Esophagus squamous epithelium (tissue), 4 donors: ENCODE data around the gene DYNC1I1.

Experiments
- POLR2A ChIP-seq, 4 donors: fragments of 450-650 bp; IDR thresholded peaks; one replicate each; pipeline ENCODE4 v1.6.1; 2017; ENCODE audit warnings: antibody characterized with exemption in 4 of 4, mild to moderate bottlenecking in 4 of 4, moderate library complexity in 3 of 4
- TF ChIP-seq, protein P1 (sequence below), 6 experiments: fragments of 450-650 bp in 4 of 6; fragments of 200-600 bp in 2 of 6; sonication (generic) in 2 of 6; IDR thresholded peaks; one replicate each; pipeline ENCODE4 v1.5.1; 2016 to 2019; ENCODE audit warnings: antibody characterized with exemption in 6 of 6, mild to moderate bottlenecking in 4 of 6, moderate library complexity in 4 of 6

DNA sequence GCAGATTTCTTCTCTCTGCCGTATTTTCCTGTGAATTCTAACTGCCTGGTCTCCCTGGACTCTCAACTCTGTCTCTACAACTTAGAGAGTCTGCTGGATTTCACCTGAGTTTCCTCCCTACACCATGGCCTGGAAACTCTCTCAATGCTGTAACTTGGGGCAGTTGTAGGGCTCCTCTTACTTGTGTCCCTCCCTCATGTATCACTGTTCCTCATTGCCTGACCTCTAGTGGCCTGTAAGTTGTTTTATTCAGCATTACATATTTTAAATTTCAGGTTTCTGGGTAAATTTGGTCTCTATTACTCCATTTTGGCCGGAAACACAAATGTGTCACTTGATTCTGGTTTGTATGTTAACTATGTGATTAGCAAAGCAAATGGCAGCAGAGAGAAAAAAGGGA, 70.9 kb downstream of the DYNC1I1 start:
- TF ChIP-seq POLR2A (IDR thresholded peaks at IDR 0.05): no peak
- TF ChIP-seq, protein P1, sequence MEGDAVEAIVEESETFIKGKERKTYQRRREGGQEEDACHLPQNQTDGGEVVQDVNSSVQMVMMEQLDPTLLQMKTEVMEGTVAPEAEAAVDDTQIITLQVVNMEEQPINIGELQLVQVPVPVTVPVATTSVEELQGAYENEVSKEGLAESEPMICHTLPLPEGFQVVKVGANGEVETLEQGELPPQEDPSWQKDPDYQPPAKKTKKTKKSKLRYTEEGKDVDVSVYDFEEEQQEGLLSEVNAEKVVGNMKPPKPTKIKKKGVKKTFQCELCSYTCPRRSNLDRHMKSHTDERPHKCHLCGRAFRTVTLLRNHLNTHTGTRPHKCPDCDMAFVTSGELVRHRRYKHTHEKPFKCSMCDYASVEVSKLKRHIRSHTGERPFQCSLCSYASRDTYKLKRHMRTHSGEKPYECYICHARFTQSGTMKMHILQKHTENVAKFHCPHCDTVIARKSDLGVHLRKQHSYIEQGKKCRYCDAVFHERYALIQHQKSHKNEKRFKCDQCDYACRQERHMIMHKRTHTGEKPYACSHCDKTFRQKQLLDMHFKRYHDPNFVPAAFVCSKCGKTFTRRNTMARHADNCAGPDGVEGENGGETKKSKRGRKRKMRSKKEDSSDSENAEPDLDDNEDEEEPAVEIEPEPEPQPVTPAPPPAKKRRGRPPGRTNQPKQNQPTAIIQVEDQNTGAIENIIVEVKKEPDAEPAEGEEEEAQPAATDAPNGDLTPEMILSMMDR (IDR thresholded peaks at IDR 0.05): no peak
